HG03135 (cell line): ENCODE data around the gene CCDC116.
"Not testable (repeated sequence)": the region's sequence is repeated elsewhere in the genome, so short reads cannot be mapped to it uniquely, and the experiment has no call there.

Source experiments
- ATAC-seq: cut with Tn5 transposase; IDR thresholded peaks from one replicate; pipeline ENCODE4 v1.9.1; 2021; ENCODE audit warnings: mild to moderate bottlenecking, moderate library complexity; ENCODE audit not compliant: unreplicated experiment

Gene CCDC116

DNA sequence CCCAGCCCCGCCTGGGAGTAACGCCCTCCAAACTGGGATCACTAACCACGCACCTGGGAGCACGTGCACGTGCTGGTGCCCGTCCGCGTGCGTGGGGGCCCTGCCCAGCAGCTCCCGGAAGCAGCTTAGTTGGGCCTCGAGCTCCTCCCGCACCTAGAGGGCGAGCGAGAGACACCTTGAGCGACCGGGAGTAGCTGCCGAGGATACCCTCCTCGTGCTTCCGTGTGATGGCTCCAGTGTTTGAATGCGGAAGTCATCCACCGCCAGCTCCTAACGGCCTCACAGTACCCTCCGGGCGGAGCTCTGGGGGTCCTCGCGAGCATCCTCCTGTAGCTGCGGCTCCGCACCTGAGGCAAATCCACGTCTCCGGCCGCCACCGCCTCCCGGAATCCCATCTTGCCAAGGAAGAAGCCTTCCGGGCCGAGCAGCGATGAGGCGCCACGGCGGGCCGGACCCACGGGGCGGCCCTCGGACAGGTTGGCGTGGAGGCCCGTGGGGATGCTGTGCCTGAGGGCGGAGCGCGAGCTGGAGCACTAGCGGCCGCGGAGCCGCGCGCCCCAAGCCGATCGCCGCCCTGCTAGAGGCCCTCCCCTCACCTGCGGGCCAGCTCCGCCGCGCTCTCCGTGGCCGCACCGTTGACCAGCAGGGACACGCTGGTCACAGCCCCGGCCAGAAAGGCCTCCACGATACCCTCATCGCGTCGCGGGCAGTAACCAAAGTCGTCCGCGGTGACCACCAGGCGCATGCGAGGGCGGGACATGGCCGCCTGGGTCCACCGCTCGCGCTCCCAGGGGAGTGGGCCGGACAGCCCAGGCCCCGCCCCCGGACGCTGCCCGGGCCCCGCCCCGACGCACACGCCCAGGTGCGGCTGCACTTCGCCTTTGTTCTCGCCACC is 3.1 kb upstream of the CCDC116 start, which contains the start of gene YDJC:
Gene YDJC, minus strand, starts transcription at position 768 of the 895 bp plus-strand sequence. Its CDS starts 8 bp downstream, at position 760.
- peak; percentile 79 for ATAC-seq

DNA sequence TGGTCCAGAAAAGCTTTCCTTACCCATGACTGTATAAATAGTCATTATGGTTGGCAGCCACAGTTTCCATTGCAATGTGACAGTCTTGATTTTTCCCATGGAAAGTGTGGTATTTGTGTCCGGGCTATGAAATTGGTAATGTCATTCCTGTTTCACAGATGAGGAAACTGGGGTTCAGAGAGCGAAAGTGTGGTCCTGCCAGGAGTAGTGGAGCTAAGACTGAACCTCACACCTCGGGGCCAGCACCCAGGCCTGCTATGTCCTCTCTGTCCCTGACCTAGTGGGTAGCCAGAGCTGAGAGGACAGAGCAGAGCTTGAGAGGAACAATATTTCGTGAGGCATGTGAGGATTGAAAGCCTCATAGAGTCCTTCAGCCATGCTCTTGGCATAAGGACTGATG is 1.5 kb upstream of the CCDC116 start:
- no peak for ATAC-seq

DNA sequence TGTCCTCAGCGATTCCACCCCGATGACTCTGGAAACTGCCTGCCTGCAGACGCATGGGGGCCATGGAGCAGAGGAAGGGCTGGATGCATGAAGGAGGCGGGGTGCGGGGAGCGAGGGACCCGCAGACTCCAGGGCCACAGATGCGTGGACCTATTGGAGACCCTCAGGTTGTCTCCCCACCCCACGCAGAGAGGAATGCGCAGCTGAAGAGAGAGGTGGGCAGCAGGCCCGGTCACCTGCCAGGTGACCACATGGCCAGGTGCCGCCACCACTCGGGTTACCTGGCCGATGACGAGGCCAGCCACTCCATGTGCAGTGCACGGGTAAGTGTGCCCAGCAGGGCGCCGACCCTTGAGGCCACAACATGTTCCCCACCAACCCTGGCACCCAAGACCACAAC is 371 bp downstream of the CCDC116 start:
- ATAC-seq, result no peak

DNA sequence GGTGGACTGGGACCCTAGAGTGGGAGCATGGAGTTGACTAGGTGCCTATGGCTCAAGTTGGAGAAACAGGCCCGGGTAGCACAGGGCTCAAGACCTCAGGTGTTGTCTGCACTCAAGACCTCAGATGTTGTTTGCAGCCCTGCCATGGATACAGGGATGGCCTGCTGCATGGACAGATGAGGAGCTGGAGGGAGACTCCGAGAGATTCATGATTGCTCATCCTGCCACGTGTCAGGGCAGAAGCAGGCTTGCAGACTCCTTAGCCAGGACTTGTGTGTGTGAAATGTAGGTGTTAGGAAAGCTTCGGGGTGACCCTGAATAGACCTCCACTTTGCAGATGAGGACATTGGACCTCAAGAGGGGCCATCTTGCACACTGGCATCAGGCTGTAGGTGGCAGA is 921 bp downstream of the CCDC116 start:
- no peak for ATAC-seq

DNA sequence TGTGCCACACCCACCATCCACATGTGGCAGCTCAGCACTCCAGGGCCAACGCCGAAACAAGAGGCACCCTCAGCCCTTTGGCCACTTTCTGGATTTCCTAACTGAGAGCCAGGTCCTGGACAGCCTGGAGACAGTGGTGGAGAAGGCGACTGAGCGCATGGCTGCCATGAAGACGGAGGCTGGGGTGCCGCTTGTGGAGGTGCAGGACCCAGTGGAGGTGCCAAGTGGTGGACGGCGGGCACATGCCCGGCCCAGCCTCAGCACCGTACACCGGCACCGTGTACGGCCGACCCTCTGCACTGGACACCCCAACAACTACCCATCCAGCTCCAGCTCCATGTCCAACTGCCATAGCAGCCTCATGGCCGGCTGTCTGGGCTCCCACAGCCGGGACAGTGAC is 1.5 kb downstream of the CCDC116 start:
- ATAC-seq, result no peak

DNA sequence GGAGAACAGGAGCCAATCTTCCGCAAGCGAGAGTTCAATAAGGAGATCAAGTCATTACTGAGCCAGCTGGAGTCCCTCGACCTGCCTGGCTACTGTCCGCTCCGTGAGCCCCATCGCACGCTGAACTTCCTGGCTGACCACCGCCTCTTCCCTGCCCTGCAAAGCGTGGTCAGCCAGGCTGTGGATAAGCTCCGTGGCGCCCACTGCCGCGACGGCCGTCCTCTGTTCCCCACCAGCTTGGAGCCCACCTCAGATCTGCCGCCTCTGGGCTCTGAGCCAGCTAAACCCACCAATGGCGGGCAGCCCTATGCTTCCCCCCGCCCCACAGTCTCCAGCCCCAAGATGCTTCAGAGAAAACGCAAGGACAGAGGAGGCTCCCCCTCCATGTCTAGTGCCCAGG is 2.3 kb downstream of the CCDC116 start:
- ATAC-seq, result no peak

DNA sequence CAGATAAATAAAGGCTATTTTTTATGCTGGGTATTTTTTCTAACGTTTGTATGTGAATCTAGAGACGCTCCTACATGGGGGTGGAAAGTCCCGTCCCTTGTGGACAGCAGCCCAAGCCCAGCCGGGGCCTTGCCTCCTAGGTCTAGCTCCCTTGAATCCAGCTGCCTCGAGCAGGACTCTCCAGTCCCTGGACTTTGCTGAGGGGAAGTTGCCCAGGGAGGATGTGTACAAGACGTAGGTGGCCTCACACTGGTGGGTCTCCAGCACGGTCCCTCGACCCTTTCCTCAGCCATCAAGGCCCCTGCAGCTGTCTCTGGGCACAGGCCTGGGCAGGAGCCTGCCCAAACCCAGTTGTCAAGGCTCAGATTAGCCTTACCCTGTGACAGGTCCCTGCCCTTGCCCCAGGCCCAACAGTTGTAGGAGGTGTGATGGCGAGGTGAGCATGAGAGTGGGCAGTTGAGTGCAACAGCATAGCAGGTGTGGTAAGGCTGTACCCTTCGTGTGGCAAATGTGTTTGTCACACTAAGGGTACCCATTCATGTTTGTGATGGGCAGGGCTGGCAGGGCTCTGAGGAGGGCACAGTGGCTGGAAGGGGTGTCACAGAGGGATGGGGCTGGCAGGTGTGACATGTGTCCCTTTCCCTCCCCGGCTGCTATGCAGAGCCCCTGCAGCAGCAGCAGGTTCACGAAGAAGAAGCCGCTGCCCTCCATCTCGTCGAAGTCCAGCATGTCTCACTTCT is 3.4 kb downstream of the CCDC116 start:
- ATAC-seq, result no peak

DNA sequence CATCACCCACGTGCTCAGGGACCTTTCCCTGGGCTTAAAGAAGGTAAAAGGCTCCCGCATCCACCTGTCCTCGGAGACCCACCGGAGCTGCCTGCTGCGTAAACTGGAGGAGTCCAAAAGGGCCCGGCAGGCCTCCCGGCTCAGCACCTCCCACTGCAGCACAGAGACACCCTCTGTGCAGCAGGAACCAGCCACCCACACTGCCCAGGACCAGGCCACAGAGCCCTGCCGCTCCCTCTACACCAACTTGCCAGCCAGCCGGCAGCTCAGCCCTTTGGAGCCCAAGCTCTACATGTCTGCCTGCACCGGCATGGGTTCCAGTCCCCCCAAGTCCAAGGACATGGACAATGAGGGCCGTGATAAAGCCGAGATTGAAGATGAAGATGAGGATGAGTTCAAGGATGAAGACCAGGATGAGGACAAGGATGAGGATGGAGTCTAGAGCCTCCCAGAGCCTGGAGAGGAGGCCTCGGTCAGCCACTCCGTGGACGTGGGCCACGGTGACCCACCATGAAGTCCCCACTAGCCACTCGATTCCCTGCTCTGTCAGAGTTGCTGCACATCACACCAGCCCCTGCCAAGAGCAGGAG is 4.2 kb downstream of the CCDC116 start:
- no peak for ATAC-seq

DNA sequence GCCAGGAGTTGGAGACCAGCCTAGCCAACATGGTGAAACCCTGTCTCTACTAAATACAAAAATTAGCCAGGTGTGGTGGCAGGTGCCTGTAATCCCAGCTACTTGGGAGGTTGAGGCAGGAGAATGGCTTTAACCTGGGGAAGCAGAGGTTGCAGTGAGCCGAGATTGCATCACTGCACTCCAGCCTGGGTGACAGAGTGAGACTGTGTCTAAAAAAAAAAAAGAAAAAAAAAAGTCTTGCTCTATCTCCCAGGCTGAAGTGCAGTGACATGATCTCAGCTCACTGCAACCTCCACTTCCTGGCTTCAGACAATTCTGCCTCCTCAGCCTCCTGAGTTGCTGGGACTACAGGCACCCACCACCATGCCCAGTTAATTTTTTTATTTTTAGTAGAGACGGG is 4.9 kb downstream of the CCDC116 start:
- not testable (repeated sequence) for ATAC-seq

DNA sequence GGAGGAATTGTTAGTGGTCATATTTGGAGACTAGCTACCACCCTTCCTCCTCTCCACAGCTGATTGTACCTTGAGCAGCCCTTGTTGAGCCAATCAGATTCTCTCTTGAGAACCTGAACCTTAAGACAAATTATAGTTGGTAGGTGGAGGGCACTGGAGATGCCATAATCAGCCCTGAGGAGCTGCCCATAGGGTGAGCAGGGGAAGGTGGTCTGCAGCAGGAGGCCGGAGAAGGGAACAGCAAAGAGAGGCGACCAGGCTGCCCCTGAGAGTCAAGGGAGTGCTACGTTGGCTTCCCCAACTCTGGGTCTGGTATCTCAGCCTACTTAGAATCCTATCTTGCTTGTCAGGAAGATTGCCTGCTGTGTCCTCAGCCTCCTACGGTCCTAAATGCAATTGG is 6.8 kb downstream of the CCDC116 start:
- no peak for ATAC-seq

DNA sequence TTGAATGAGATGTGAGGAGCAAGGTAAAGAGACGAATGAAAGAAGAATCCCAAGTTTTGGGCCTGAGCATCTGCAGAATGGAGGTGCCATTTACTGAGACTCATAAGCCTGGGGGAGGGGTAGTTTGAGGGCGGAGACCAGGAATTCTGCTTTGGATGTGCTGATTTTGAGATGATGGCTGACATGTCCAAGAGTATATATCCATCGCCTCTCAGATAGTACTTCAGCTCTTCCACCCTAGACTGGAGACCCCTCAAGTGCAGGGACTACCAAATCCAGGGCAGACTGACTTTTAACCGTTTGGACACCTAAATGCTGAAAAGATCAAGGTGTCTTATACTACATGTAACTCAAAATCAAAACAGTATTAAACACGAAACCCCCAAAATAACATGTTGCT is 8.2 kb downstream of the CCDC116 start:
- no peak for ATAC-seq

DNA sequence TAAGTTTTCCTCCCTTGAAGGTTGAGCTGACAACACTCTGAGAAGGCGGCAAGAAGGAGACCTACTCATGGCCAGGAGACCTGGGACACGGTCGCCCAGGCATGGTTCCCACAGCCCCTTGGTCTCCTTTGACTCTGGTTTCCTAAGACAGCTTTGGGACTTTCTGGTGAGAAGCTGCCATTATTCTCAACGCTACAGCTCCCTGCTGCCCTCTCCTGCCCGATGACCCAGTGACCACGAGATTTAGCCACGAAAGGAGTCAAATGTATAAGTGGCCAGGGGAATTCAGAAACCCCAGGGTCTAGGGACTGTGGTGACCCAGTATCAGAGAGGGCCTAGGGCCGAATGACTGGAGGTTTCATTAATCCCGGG is 8.8 kb downstream of the CCDC116 start:
- peak; percentile 4 for ATAC-seq

DNA sequence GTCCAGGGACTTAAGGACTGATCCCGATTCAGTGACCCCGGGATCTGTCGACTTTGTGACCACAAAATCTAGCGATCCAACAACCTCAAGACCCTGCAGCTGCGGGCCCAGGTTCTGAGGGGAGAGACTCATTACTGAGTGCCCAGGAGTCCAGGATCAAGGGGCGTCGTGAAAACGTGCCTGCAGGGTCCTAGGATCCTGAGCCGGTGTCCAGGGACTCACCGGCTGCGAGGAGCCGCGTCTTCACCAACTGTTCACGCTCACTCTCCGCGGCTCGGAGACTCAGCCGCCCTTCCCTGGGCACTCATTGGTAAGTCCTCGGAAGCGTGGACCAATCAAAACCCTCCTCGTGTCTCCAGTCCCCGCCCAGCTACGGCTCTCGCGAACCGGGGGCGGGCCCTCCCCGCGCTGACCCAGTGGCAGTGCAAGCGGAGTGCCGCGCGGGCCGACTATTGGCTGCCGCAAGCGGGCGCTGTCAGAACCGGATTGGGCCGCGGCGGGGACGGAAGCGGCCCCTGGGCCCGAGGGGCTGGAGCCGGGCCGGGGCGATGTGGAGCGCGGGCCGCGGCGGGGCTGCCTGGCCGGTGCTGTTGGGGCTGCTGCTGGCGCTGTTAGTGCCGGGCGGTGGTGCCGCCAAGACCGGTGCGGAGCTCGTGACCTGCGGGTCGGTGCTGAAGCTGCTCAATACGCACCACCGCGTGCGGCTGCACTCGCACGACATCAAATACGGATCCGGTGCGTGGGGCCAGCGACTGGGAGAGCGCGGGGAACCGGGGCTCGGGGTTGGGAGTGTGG is 9.4 kb downstream of the CCDC116 start, which contains the start of gene SDF2L1:
Gene SDF2L1, plus strand, starts transcription at position 514 of the 795 bp plus-strand sequence. Its CDS starts 35 bp downstream, at position 549.
- peak; percentile 89 for ATAC-seq

DNA sequence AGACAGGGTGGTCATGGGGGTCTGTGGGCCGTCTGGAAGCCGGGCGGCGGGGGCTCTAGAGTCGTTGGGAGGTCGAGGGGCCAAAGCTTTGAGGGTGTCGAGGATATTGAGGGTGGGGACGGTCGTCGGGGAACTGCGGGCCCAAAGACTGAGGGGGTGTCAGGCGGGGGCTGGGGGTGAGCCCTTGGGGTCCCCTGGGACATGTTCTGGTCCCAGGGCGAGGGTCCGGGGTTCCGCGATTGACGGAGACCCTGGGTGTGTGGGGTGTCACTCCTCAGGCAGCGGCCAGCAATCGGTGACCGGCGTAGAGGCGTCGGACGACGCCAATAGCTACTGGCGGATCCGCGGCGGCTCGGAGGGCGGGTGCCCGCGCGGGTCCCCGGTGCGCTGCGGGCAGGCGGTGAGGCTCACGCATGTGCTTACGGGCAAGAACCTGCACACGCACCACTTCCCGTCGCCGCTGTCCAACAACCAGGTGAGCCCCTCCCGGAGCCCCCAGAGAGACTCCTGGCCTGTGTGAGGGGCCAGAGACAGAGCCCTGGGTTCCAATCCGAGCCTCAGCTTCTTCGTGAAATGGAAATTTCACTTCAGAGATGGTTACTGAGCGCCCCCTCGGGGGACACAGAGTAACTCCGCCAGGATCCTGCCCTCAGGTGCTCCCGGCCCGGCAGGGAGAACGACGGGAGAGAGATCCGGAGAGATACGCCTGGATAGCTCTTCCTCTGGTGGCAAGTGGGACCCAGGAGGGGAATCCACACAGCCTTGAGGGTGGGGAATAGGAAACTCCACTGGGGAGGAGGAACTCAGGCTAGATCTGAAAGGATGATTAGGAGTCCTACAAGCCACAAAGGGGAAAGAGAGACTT is 10.3 kb downstream of the CCDC116 start:
- ATAC-seq, result no peak

DNA sequence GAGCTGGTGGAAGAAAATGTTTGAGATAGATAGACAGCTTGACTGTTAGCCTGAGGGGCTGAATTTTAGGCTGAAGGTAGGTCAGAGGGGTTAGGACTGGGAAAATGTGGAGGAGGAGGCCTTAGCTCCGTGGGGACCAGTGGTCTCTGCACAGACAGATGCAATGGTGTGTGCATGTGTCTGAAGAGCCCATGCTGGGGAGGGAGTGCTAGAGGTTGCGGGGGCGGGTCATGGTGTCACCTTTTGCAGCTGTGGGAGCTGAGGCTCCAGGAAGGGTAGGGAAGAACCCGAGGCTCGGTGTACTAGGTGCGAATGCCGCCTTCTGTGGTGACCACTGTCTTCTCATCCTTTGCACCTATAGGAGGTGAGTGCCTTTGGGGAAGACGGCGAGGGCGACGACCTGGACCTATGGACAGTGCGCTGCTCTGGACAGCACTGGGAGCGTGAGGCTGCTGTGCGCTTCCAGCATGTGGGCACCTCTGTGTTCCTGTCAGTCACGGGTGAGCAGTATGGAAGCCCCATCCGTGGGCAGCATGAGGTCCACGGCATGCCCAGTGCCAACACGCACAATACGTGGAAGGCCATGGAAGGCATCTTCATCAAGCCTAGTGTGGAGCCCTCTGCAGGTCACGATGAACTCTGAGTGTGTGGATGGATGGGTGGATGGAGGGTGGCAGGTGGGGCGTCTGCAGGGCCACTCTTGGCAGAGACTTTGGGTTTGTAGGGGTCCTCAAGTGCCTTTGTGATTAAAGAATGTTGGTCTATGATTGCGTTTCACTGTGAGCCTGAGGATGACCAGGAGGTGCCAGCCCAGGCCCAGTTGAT is 11.2 kb downstream of the CCDC116 start:
- no peak for ATAC-seq

DNA sequence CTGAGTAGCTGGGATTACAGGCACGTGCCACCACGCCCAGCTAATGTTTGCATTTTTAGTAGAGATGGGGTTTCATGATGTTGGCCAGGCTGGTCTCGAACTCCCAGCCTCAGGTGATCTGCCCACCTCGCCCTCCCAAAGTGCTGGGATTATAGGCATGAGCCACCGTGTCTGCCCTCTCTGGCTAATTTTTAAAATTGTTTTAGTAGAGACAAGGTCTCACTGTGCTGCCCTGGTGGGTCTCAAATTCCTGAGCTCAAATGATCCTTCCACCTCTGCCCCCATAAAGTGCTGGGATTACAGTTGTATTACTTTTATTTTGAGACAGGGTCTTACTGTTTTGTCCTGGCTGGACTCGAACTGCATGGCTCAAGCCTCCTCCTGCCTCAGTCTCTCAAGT is 13.0 kb downstream of the CCDC116 start:
- not testable (repeated sequence) for ATAC-seq

DNA sequence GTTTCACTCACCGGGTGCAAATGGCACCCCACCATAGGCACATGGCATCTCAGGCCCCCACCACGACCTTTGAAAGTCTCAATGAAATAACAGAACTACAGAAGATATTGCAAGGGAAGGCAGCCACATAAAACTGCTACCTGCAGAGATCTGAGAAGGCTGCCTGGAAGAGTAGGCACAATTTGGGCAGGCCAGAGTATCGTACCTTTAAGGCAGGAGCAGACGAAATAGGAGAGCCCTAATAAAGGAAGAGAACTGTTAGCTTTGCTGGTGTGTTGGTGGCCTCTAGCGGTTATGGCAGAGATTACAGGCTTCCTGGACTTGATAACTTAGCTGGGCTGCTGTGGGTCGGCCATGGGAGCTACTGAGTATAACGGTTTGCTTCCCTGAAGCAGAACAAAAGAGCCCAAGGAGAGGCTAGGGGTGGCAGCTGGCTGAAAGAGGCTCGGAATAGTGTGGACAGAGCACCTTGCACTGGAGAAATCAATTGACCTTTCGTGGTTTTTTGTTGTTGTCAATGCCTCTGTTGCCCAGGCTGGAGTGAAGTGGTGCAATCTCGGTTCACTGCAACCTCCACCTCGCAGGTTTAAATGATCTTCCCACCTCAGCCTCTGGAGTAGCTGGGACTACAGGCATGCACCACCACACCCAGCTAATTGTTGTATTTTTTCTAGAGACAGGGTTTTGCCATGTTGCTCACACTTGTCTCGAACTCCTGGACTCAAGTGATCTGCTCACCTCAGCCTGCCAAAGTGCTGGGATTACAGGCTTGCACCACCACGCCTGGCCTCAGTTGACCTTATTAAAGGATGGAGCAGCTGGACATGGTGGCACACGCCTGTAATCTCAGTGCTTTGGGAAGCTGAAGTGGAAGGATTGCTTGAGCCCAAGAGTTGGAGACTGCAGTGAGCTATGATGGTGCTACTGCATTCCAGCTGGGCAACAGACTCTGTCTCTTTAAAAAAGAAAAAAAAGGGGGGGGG is 14.3 kb downstream of the CCDC116 start:
- ATAC-seq, result no peak

DNA sequence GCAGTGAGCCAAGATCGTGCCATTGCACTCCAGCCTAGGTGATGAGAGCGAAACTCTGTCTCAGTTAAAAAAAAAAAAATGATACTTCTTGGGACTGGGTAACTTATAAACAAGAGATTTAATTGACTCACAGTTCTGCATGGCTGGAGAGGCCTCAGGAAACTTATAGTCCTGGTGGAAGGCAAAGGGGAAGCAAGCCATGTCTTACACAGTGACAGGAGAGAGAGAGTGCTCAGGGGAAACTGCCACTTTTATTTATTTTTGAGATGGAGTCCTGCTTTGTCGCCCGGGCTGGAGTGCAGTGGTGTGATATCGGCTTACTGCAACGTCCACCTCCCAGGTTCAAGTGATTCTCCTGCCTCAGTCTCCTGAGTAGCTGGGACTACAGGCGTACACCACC is 17.7 kb downstream of the CCDC116 start:
- ATAC-seq, result no peak
